Neuronal stem cell (in vitro differentiated cells): Measurements from ENCODE around the gene RNF149.

Experiments used
- DNase-seq: peaks from one replicate; pipeline ENCODE4 v3.0.0-alpha.2; 2013; ENCODE audit warnings: low spot score
- H2AFZ ChIP-seq: one replicate; pipeline ENCODE4 v1.6.1; 2013; ENCODE audit warnings: mild to moderate bottlenecking, low read length, inconsistent platforms
- H2AK5ac ChIP-seq: 2 replicates; pipeline ENCODE4 v1.6.1; 2013; ENCODE audit warnings: low read depth, mild to moderate bottlenecking, inconsistent platforms, low read length, moderate library complexity, mixed read lengths
- H2BK120ac ChIP-seq: 2 replicates; pipeline ENCODE4 v1.6.1; 2013; ENCODE audit warnings: low read depth, mild to moderate bottlenecking, inconsistent platforms, low read length, moderate library complexity, mixed read lengths
- H2BK12ac ChIP-seq: one replicate; pipeline ENCODE4 v1.6.1; 2013; ENCODE audit warnings: low read length, inconsistent platforms
- H2BK15ac ChIP-seq: 2 replicates; pipeline ENCODE4 v1.6.1; 2013; ENCODE audit warnings: mild to moderate bottlenecking, low read length, inconsistent platforms, mixed read lengths
- H2BK5ac ChIP-seq: one replicate; pipeline ENCODE4 v1.6.1; 2013; ENCODE audit warnings: inconsistent platforms, mild to moderate bottlenecking, low read length, moderate library complexity
- H3K14ac ChIP-seq: one replicate; pipeline ENCODE4 v1.6.1; 2013; ENCODE audit warnings: low read length, inconsistent platforms
- H3K18ac ChIP-seq: 2 replicates; pipeline ENCODE4 v1.6.1; 2013; ENCODE audit warnings: low read length, inconsistent platforms
- H3K23ac ChIP-seq: 2 replicates; pipeline ENCODE4 v1.6.1; 2013; ENCODE audit warnings: low read depth, mild to moderate bottlenecking, mixed read lengths, low read length, inconsistent platforms; ENCODE audit not compliant: poor library complexity
- H3K27ac ChIP-seq: replicated peaks from 3 replicates; pipeline ENCODE4 v1.5.1; 2013; ENCODE audit warnings: low read length, inconsistent platforms
- H3K27me3 ChIP-seq, 3 experiments: 2 replicates each; pipeline ENCODE4 v1.6.1; 2013; ENCODE audit warnings: low read length in 3 of 3, mild to moderate bottlenecking in 2 of 3, inconsistent platforms in 1 of 3, low read depth in 1 of 3, mixed read lengths in 1 of 3, moderate library complexity in 1 of 3; ENCODE audit not compliant: control insufficient read depth in 3 of 3, insufficient read depth in 3 of 3
- H3K36me3 ChIP-seq, 2 donors: replicated peaks in 1 of 2; 2 replicates each; pipeline ENCODE4 v1.6.1; 2013; ENCODE audit warnings: low read length in 2 of 2; ENCODE audit not compliant: control insufficient read depth in 2 of 2, insufficient read depth in 2 of 2
- H3K4ac ChIP-seq: 2 replicates; pipeline ENCODE4 v1.6.1; 2013; ENCODE audit warnings: inconsistent platforms, mild to moderate bottlenecking, low read length, moderate library complexity
- H3K4me1 ChIP-seq, 2 donors: 1 replicate in 1 of 2; 2 replicates in 1 of 2; pipeline ENCODE4 v1.6.1; 2013; ENCODE audit warnings: low read length in 2 of 2, low read depth in 1 of 2; ENCODE audit not compliant: control insufficient read depth in 2 of 2, insufficient read depth in 1 of 2
- H3K4me2 ChIP-seq: one replicate; pipeline ENCODE4 v1.6.1; 2013; ENCODE audit warnings: mild to moderate bottlenecking, low read length, inconsistent platforms; ENCODE audit not compliant: insufficient read depth, poor library complexity, severe bottlenecking
- H3K4me3 ChIP-seq, 2 donors: 2 replicates each; pipeline ENCODE4 v1.5.1; 2013; ENCODE audit warnings: low read length in 2 of 2, mild to moderate bottlenecking in 2 of 2, inconsistent platforms in 1 of 2, moderate library complexity in 1 of 2
- H3K79me1 ChIP-seq: one replicate; pipeline ENCODE4 v1.6.1; 2013; ENCODE audit warnings: low read depth, mild to moderate bottlenecking, inconsistent platforms, low read length, moderate library complexity
- H3K9ac ChIP-seq: one replicate; pipeline ENCODE4 v1.6.1; 2013; ENCODE audit warnings: mild to moderate bottlenecking, low read depth, low read length, inconsistent platforms; ENCODE audit not compliant: poor library complexity
- H3K9me3 ChIP-seq, 2 donors: replicated peaks in 1 of 2; 2 replicates each; pipeline versions ENCODE3 to v1.6.1; 2013; ENCODE audit warnings: low read length in 2 of 2, mild to moderate bottlenecking in 2 of 2, inconsistent platforms in 1 of 2, low read depth in 1 of 2, mixed read lengths in 1 of 2, moderate library complexity in 1 of 2; ENCODE audit not compliant: control insufficient read depth in 2 of 2, insufficient read depth in 1 of 2
- H4K8ac ChIP-seq: one replicate; pipeline ENCODE4 v1.6.1; 2013; ENCODE audit warnings: low read depth, mild to moderate bottlenecking, inconsistent platforms, low read length, moderate library complexity
- H4K91ac ChIP-seq: one replicate; pipeline ENCODE4 v1.6.1; 2013; ENCODE audit warnings: low read length, low read depth, mild to moderate bottlenecking, inconsistent platforms; ENCODE audit not compliant: poor library complexity
- WGBS, 2 donors: extraction: QIAGEN DNeasy Blood & Tissue Kit; methylation state at CpG; one replicate each; pipeline ENCODE4 v1.1.7; 2013; ENCODE audit warnings: missing lambda C conversion rate in 2 of 2, mixed read lengths in 1 of 2; ENCODE audit not compliant: insufficient read length in 2 of 2, insufficient replicate concordance in 1 of 2; ENCODE audit errors: extremely low coverage in 2 of 2; 5-methylcytosine and 5-hydroxymethylcytosine counted together

Gene RNF149

GRCh38 chr2:101305492-101306078 is 2.9 kb downstream of the RNF149 start:
- Histone ChIP-seq H3K9ac (no peak overlapping the region), H3K9me3 (no peaks in the 10 kb centered on the region), H3K4me2 (no peak overlapping the region), H3K14ac (no peak overlapping the region), H3K27me3 (peaks cover 0 to 8% (median 0%) of the 10 kb centered on the region in 3 experiments), H2BK15ac (no peak overlapping the region), H3K36me3 (peaks cover 0 to 19% of the 10 kb centered on the region in 2 donors), H3K79me1 (peaks cover 3% of the 10 kb centered on the region), H3K18ac (no peak overlapping the region), H3K23ac (no peak overlapping the region), H3K4me1 (peaks cover 8 to 9% of the 10 kb centered on the region in 2 donors), H4K91ac (no peak overlapping the region), H4K8ac (no peak overlapping the region), H3K4ac (no peak overlapping the region), H3K4me3 (no peak overlapping the region), H3K27ac (no peak overlapping the region), H2AFZ (no peak overlapping the region), H2BK120ac (no peak overlapping the region), H2BK5ac (no peak overlapping the region), H2AK5ac (no peak overlapping the region), H2BK12ac (no peak overlapping the region)
- no peak for DNase-seq
- WGBS, 2 donors = no CpG with 5 or more reads among the region's 7 CpGs

GRCh38 chr2:101305035-101305434 is 3.5 kb downstream of the RNF149 start:
- no peak overlapping the region for H3K4ac ChIP-seq
- H3K27ac ChIP-seq = no peak overlapping the region
- peaks cover 0 to 19% of the 10 kb centered on the region in 2 donors for H3K36me3 ChIP-seq
- H3K23ac ChIP-seq = no peak overlapping the region
- no peak overlapping the region for H3K4me3 ChIP-seq
- H2BK120ac ChIP-seq = no peak overlapping the region
- no CpG with 5 or more reads among the region's 4 CpGs for WGBS, 2 donors
- no peak overlapping the region for H2BK15ac ChIP-seq
- H3K27me3 ChIP-seq = peaks cover 0 to 3% (median 0%) of the 10 kb centered on the region in 3 experiments
- no peak overlapping the region for H3K14ac ChIP-seq
- H2BK12ac ChIP-seq = no peak overlapping the region
- H3K9me3 ChIP-seq = no peaks in the 10 kb centered on the region
- no peak overlapping the region for H3K18ac ChIP-seq
- no peak overlapping the region for H2AFZ ChIP-seq
- DNase-seq = no peak
- H4K8ac ChIP-seq = no peak overlapping the region
- no peak overlapping the region for H2BK5ac ChIP-seq
- no peak overlapping the region for H2AK5ac ChIP-seq
- H3K4me1 ChIP-seq = peaks cover 8 to 9% of the 10 kb centered on the region in 2 donors
- no peak overlapping the region for H3K9ac ChIP-seq
- H3K4me2 ChIP-seq = no peak overlapping the region
- no peak overlapping the region for H4K91ac ChIP-seq
- H3K79me1 ChIP-seq = peaks cover 3% of the 10 kb centered on the region

GRCh38 chr2:101303688-101304087 is 4.8 kb downstream of the RNF149 start:
- no CpG with 5 or more reads among the region's 1 CpG for WGBS, 2 donors

GRCh38 chr2:101302016-101302415 is 6.5 kb downstream of the RNF149 start:
- H3K4me1 ChIP-seq = peaks cover 0 to 5% of the 10 kb centered on the region in 2 donors
- no CpG with 5 or more reads among the region's 4 CpGs for WGBS, 2 donors
- no peak overlapping the region for H2BK5ac ChIP-seq
- no peak overlapping the region for H2AFZ ChIP-seq
- no peak overlapping the region for H3K9ac ChIP-seq
- peaks cover 3% of the 10 kb centered on the region for H3K79me1 ChIP-seq
- H4K8ac ChIP-seq = no peak overlapping the region
- H4K91ac ChIP-seq = no peak overlapping the region
- H3K23ac ChIP-seq = no peak overlapping the region
- H3K4me2 ChIP-seq = no peak overlapping the region
- H2AK5ac ChIP-seq = no peak overlapping the region
- H2BK12ac ChIP-seq = no peak overlapping the region
- H3K18ac ChIP-seq = no peak overlapping the region
- peaks cover 0 to 19% of the 10 kb centered on the region in 2 donors for H3K36me3 ChIP-seq
- H3K9me3 ChIP-seq = no peaks in the 10 kb centered on the region
- H2BK15ac ChIP-seq = no peak overlapping the region
- no peak overlapping the region for H3K27ac ChIP-seq
- H3K4me3 ChIP-seq = no peak overlapping the region
- no peaks in the 10 kb centered on the region for H3K27me3 ChIP-seq
- no peak overlapping the region for H3K4ac ChIP-seq
- DNase-seq = no peak
- no peak overlapping the region for H3K14ac ChIP-seq
- no peak overlapping the region for H2BK120ac ChIP-seq

More at GRCh38 chr2:101303688-101304087, 4.8 kb downstream of the RNF149 start:
- H4K91ac ChIP-seq = no peak overlapping the region
- no peak overlapping the region for H3K4me3 ChIP-seq
- no peaks in the 10 kb centered on the region for H3K9me3 ChIP-seq
- H3K9ac ChIP-seq = no peak overlapping the region
- no peak overlapping the region for H2BK120ac ChIP-seq
- H2AK5ac ChIP-seq = no peak overlapping the region
- H3K23ac ChIP-seq = no peak overlapping the region
- H3K4me1 ChIP-seq = peaks cover 5 to 9% of the 10 kb centered on the region in 2 donors
- H2BK12ac ChIP-seq = no peak overlapping the region
- H2BK5ac ChIP-seq = no peak overlapping the region
- H3K14ac ChIP-seq = no peak overlapping the region
- H3K27me3 ChIP-seq = no peaks in the 10 kb centered on the region
- no peak overlapping the region for H3K4ac ChIP-seq
- peaks cover 3% of the 10 kb centered on the region for H3K79me1 ChIP-seq
- no peak overlapping the region for H3K18ac ChIP-seq
- peaks cover 0 to 19% of the 10 kb centered on the region in 2 donors for H3K36me3 ChIP-seq
- DNase-seq = no peak
- H2AFZ ChIP-seq = no peak overlapping the region
- H2BK15ac ChIP-seq = no peak overlapping the region
- H4K8ac ChIP-seq = no peak overlapping the region
- no peak overlapping the region for H3K27ac ChIP-seq
- H3K4me2 ChIP-seq = no peak overlapping the region
